ENCODE data around the gene GART.

GRCh38 chr21:33470701-33471100, 71.2 kb downstream of the GART start:
- TF ChIP-seq CTCF (IDR thresholded peaks at IDR 0.05) (no peak), POLR2A (IDR thresholded peaks at IDR 0.05) (no peak)

Data from suprapubic skin (tissue), 3 donors.